Brain microvascular endothelial cell (primary cell): ENCODE results near the gene AHNAK2.

ENCODE experiments used
- DNase-seq: peaks from one replicate; pipeline ENCODE4 v3.0.0-alpha.2; 2020
- H3K27ac ChIP-seq: fragments of 250-450 bp; sonication (Bioruptor Pico); 2 replicates; pipeline ENCODE4 v1.5.1; 2020; ENCODE audit warnings: mild to moderate bottlenecking, moderate library complexity
- H3K27me3 ChIP-seq: fragments of 250-450 bp; sonication (Bioruptor Pico); replicated peaks from 2 replicates; pipeline ENCODE4 v1.5.1; 2020; ENCODE audit warnings: mild to moderate bottlenecking
- H3K36me3 ChIP-seq: fragments of 250-450 bp; sonication (Bioruptor Pico); replicated peaks from 2 replicates; pipeline ENCODE4 v1.5.1; 2020; ENCODE audit warnings: mild to moderate bottlenecking
- H3K4me3 ChIP-seq: 2 replicates; pipeline ENCODE4 v1.5.1; 2011; ENCODE audit warnings: low read depth, mild to moderate bottlenecking, control low read depth, low read length, moderate library complexity
- in situ Hi-C: cut with HindIII; loops from 2 replicates; pipeline ENCODE4 v1.10.0; 2017; ENCODE audit warnings: low sequenced_read_pairs, low pct_ligation_motif_present
- TF ChIP-seq, protein P1 (sequence below): IDR thresholded peaks from 2 replicates; pipeline ENCODE4 v1.5.1; 2011; ENCODE audit warnings: low read depth, mild to moderate bottlenecking, moderate library complexity, low read length, control low read depth, inconsistent platforms; ENCODE audit errors: missing control alignments

AHNAK2 gene

GRCh38 chr14:104994978-104995377, 16.8 kb upstream of the AHNAK2 start:
- no peaks in the 10 kb centered on the region for H3K27me3 ChIP-seq
- no peak overlapping the region for H3K27ac ChIP-seq
- DNase-seq: no peak
- TF ChIP-seq, protein P1, sequence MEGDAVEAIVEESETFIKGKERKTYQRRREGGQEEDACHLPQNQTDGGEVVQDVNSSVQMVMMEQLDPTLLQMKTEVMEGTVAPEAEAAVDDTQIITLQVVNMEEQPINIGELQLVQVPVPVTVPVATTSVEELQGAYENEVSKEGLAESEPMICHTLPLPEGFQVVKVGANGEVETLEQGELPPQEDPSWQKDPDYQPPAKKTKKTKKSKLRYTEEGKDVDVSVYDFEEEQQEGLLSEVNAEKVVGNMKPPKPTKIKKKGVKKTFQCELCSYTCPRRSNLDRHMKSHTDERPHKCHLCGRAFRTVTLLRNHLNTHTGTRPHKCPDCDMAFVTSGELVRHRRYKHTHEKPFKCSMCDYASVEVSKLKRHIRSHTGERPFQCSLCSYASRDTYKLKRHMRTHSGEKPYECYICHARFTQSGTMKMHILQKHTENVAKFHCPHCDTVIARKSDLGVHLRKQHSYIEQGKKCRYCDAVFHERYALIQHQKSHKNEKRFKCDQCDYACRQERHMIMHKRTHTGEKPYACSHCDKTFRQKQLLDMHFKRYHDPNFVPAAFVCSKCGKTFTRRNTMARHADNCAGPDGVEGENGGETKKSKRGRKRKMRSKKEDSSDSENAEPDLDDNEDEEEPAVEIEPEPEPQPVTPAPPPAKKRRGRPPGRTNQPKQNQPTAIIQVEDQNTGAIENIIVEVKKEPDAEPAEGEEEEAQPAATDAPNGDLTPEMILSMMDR: no peak
- H3K36me3 ChIP-seq: peaks cover 4% of the 10 kb centered on the region
- H3K4me3 ChIP-seq: no peak overlapping the region
- in situ Hi-C loops: no loop called here

DNA sequence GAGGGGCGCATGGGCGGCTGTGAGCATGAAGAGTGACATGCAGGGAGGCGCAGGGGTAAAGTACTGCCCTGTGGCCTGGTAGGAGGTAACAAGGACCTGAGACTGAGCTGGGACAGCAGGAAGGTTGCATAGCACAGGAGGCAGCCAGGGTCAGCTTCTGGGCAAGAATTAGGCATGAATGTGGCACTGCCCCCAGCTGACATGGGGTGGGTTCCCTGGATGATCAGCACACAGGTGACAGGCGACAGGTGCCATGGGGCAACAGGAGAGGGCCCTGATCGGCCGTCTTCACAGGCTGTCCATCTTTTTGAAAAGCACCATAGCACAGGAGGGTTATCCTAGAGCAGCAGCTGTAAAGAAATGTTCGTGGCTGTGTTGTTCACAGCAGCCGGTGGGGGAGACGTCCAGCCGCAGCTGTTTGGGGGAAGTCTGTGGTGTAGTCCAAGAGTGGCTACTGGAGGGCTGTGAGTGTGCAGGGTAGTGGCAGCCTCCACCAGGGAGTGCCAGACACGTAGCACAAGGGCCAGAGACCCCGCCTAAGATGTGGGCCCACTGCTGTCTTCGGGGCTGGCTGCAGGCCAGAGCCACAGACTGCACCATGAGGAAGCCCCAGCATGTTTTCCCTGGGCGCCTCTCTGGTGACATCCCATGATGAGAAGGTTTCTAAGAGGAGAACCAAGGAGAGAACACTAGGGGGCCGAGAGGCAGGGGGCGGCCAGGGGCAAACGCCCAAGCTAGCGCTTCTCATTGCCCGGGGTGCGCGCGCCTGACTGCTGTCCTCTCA, 15.8 kb upstream of the AHNAK2 start:
- in situ Hi-C loops: no loop called here
- H3K27ac ChIP-seq: no peak overlapping the region
- DNase-seq: no peak
- peaks cover 4% of the 10 kb centered on the region for H3K36me3 ChIP-seq
- TF ChIP-seq, protein P1: no peak
- no peaks in the 10 kb centered on the region for H3K27me3 ChIP-seq
- no peak overlapping the region for H3K4me3 ChIP-seq

DNA sequence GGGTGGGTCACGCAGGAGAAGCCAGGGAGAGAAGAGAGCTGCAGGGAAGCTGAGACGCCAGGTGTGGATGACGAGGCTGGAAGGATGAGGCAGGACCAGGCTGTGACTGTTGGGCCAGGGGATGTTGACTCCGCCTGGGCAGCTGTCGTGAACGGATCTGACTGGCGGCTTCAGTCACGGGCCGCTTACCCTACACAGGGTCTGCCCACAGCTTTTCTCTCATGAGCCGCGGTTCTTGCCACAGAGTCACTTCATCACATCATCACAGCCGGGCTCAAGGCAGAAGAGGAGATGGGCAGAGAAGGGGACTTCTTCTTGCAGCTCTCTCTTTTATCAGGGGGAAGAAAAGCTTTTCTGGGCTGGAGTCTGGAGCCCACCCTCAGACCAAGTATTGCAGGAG, 15.1 kb upstream of the AHNAK2 start:
- in situ Hi-C loops: no loop called here

GRCh38 chr14:104992501-104992900, 14.3 kb upstream of the AHNAK2 start:
- Histone ChIP-seq H3K27ac (no peak overlapping the region), H3K4me3 (no peak overlapping the region), H3K27me3 (no peaks in the 10 kb centered on the region), H3K36me3 (peaks cover 4% of the 10 kb centered on the region)
- TF ChIP-seq, protein P1: no peak
- DNase-seq: no peak
- in situ Hi-C loops: no loop called here

More for the DNA sequence above, 15.1 kb upstream of the AHNAK2 start:
- H3K36me3 ChIP-seq: peaks cover 4% of the 10 kb centered on the region
- no peak overlapping the region for H3K27ac ChIP-seq
- no peak overlapping the region for H3K4me3 ChIP-seq
- TF ChIP-seq, protein P1: no peak
- H3K27me3 ChIP-seq: no peaks in the 10 kb centered on the region
- no peak for DNase-seq

DNA sequence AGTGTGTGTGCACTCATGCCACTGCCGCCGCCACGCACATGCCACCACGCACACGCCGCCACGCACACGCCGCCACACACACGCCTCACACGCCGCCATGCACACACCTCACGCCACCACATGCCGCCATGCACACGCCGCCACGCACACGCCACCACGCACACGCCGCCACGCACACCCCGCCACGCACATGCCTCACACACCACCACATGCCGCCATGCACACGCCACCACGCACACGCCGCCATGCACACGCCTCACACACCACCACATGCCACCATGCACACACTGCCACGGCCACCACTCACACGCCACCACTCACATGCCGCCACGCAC, 13.7 kb upstream of the AHNAK2 start:
- Histone ChIP-seq H3K36me3 (peaks cover 4% of the 10 kb centered on the region), H3K27me3 (no peaks in the 10 kb centered on the region), H3K4me3 (no peak overlapping the region), H3K27ac (no peak overlapping the region)
- no peak for DNase-seq
- TF ChIP-seq, protein P1: no peak
- in situ Hi-C loops: no loop called here

- Histone ChIP-seq H3K27me3 (no peaks in the 10 kb centered on the region), H3K4me3 (no peak overlapping the region), H3K27ac (no peak overlapping the region), H3K36me3 (peaks cover 4% of the 10 kb centered on the region)
- no peak for DNase-seq
- in situ Hi-C loops: no loop called here
- TF ChIP-seq, protein P1: no peak
Observed at GRCh38 chr14:104989951-104990303, 11.8 kb upstream of the AHNAK2 start.
